Body of pancreas (tissue), 4 donors: Measurements from ENCODE around the gene RASD1. TPM values are rescaled to one million over a fixed set of nuclear protein-coding genes. Genes with fewer than 3 reads are reported as not detected.

ENCODE experiments used
- ATAC-seq: fragments of 150-250 bp; one replicate; pipeline ENCODE4 v1.9.1; 2016
- DNase-seq, 4 donors: peaks; one replicate each; pipeline ENCODE4 v3.0.0-alpha.2; 2019
- H3K27ac ChIP-seq, 4 donors: fragments of 200-600 bp; sonication (generic); 1 replicate in 3 of 4; 2 replicates in 1 of 4; pipeline versions ENCODE4 v1.5.1 to v1.6.1; 2016 to 2019; ENCODE audit warnings: mild to moderate bottlenecking in 1 of 4, mixed read lengths in 1 of 4, moderate library complexity in 1 of 4
- H3K27me3 ChIP-seq, 2 donors: fragments of 200-600 bp; sonication (generic); one replicate each; pipeline ENCODE4 v1.6.0; 2016; ENCODE audit warnings: mild to moderate bottlenecking in 1 of 2
- H3K36me3 ChIP-seq, 2 donors: fragments of 200-600 bp; sonication (generic); replicated peaks in 1 of 2; 2 replicates each; pipeline ENCODE4 v1.5.1; 2016; ENCODE audit warnings: low read depth in 2 of 2; ENCODE audit not compliant: insufficient read depth in 1 of 2
- H3K4me1 ChIP-seq: fragments of 200-600 bp; sonication (generic); one replicate; pipeline ENCODE4 v1.6.0; 2016
- H3K4me3 ChIP-seq, 2 donors: fragments of 200-600 bp; sonication (generic); 1 replicate in 1 of 2; 2 replicates in 1 of 2; pipeline ENCODE4 v1.5.1; 2016 to 2019
- H3K9me3 ChIP-seq, 3 donors: fragments of 200-600 bp; sonication (generic); 1 replicate in 2 of 3; 2 replicates in 1 of 3; pipeline ENCODE4 v1.5.1; 2016
- POLR2A ChIP-seq, 3 donors: fragments of 450-650 bp; IDR thresholded peaks; one replicate each; pipeline ENCODE4 v1.6.1; 2016; ENCODE audit warnings: antibody characterized with exemption in 3 of 3, mild to moderate bottlenecking in 2 of 3
- WGBS, 2 donors: methylation state at CpG; one replicate each; pipeline ENCODE4 v1.1.5; 2017; 5-methylcytosine and 5-hydroxymethylcytosine counted together
- intact Hi-C: fragments of 100-400 bp; cut with DNase I; formaldehyde crosslinking; loops from one replicate; pipeline ENCODE4 v1.15.1; 2023
- total RNA-seq, 2 donors: library from RNA; depleted of rRNA; stranded (reverse); fragments of >200 nt; gene quantifications; one replicate each; pipeline ENCODE4 v1.1.0, GENCODE V29; 2016
- TF ChIP-seq, protein P1 (sequence below), 7 experiments: fragments of 450-650 bp in 4 of 7; fragments of 200-600 bp in 3 of 7; sonication (generic) in 3 of 7; IDR thresholded peaks; one replicate each; pipeline ENCODE4 v1.5.1; 2016 to 2019; ENCODE audit warnings: antibody characterized with exemption in 7 of 7

RASD1 gene
- total RNA-seq, 2 donors from 2014 or later: 17.6 to 58.0 TPM

DNA sequence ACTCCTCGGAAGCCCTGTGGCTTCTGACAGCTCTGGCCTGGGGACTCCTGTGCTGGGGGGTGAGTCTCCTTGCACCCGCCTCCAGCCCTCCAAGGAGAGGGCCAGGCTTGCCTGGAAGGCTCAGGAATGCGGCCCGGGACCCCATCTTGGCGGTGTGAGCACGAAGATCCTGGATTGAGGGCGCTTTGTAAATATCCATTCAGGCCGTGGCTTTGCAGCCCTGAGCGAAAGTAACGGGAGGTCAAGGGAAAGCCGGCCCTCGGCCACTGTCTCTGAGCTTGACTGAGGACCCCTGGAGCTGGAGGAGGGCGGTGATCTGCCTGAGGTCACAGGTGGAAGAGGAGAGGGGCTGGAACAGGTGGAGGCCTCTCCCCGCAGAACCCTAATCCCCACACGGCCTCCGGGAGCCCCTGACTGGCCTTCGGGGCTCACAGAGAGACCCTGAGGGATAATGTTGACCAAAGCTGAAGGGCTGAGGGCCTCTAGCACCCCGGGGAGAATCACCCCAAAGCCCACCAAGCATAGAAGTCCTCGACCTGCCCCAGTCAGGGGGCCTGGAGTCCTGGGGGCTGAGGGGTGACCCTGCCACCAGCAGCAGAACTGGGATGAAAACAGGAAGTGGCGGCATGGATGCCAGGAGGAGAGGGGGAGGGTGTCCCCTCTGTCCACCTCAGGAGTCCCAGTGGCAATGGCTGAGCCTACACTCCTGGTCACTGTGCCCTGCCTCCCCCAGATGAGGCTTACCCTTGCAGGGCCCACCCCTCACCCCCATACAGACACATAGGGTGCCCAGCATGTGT is 8.3 kb upstream of the RASD1 start:
- no peak for DNase-seq
- Histone ChIP-seq H3K27ac (no peak overlapping the region), H3K4me1 (peaks cover 16% of the 10 kb centered on the region), H3K4me3 (no peak overlapping the region), H3K36me3 (no peaks in the 10 kb centered on the region), H3K9me3 (no peaks in the 10 kb centered on the region), H3K27me3 (no peaks in the 10 kb centered on the region)
- intact Hi-C loops: loop anchor here (5.0 kb wide), 2 partner anchors 53 to 152 kb away; no protein-coding TSS in a partner anchor
- WGBS, 2 donors: 80 to 81% methylated on average over 9 to 20 of the region's 20 CpGs
- no peak for TF ChIP-seq POLR2A (IDR thresholded peaks at IDR 0.05)
- TF ChIP-seq, protein P1, sequence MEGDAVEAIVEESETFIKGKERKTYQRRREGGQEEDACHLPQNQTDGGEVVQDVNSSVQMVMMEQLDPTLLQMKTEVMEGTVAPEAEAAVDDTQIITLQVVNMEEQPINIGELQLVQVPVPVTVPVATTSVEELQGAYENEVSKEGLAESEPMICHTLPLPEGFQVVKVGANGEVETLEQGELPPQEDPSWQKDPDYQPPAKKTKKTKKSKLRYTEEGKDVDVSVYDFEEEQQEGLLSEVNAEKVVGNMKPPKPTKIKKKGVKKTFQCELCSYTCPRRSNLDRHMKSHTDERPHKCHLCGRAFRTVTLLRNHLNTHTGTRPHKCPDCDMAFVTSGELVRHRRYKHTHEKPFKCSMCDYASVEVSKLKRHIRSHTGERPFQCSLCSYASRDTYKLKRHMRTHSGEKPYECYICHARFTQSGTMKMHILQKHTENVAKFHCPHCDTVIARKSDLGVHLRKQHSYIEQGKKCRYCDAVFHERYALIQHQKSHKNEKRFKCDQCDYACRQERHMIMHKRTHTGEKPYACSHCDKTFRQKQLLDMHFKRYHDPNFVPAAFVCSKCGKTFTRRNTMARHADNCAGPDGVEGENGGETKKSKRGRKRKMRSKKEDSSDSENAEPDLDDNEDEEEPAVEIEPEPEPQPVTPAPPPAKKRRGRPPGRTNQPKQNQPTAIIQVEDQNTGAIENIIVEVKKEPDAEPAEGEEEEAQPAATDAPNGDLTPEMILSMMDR (IDR thresholded peaks at IDR 0.05): no peak
- ATAC-seq: no peak

DNA sequence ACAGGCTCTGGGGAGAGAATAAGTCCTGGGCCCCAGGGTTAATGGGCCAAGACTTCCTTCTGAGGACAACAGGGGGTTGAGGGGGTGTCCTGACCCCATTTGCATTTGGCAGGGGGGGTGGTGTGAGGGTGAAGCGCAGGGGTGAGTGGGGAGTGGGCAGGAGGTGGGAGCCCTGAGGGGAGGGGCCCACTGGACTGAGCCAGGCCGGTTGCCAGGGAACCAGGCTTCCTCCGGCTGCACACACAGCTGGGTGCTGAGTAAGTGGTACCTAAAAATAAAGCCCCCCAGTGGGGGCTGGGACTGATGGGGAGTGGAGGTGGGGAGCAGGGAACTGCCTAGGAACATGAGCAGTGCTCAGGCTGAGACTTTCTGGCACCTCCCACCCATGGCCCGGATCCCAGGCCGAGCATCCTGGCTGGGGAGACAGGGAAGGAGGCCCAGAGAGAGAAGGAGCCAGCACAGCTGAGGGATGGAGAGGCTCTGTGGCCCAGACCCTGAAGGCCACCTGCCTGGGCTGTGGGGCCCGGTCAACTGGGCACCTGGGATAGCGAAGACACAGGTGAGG is 7.5 kb upstream of the RASD1 start:
- H3K36me3 ChIP-seq: no peaks in the 10 kb centered on the region
- ATAC-seq (no peak), DNase-seq (no peak)
- TF ChIP-seq, protein P1 (IDR thresholded peaks at IDR 0.05): no peak
- TF ChIP-seq POLR2A (IDR thresholded peaks at IDR 0.05): no peak
- H3K4me1 ChIP-seq: peaks cover 16% of the 10 kb centered on the region
- no peak overlapping the region for H3K4me3 ChIP-seq
- H3K9me3 ChIP-seq: no peaks in the 10 kb centered on the region
- WGBS, 2 donors: 64 to 68% methylated on average over 5 to 6 of the region's 7 CpGs
- intact Hi-C loops: loop anchor here (5.0 kb wide), 2 partner anchors 54 to 151 kb away; no protein-coding TSS in a partner anchor
- H3K27ac ChIP-seq: no peak overlapping the region
- H3K27me3 ChIP-seq: no peaks in the 10 kb centered on the region

DNA sequence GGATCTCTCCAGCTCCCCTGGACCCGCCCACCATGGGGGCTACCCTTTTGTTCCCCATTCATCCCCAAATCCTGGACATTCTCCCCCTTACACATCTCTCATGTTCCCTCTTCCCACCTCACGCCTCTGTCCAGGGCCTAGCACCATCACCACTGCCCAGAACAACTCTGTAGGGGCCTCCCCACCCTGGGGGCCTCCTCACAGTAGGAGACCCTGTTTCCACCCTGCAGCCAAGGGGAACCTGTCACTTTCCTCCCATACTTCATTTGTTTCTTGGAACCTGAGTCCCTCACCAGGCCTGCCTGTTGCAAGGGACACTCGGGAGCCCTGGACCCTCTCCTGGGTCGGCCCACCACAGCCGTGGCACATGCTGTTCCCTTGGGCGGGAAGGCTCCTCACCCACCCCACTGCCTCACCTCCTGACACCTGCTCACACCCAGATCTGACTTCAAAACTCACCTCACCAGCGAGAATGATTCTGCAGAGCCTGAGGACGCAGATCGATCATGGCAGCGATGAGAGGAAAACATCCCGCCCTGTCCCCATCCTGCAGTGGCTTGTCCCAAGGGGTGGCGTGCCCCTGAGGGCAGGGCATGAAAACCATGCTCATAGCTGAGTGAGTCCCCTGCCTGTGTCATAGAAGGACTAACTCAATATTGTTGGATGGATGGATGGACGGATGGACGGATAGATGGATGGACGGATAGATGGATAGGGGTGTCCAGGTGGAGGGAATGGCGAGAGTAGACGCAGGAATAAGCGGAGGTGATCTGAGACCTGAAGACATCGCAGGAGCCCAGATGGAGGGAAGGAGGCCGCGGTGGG is 6.8 kb upstream of the RASD1 start:
- TF ChIP-seq, protein P1 (IDR thresholded peaks at IDR 0.05): no peak
- no peak overlapping the region for H3K4me3 ChIP-seq
- no peaks in the 10 kb centered on the region for H3K9me3 ChIP-seq
- H3K36me3 ChIP-seq: no peaks in the 10 kb centered on the region
- H3K27me3 ChIP-seq: no peaks in the 10 kb centered on the region
- no peak for ATAC-seq
- no peak overlapping the region for H3K27ac ChIP-seq
- no peak for DNase-seq
- peaks cover 16% of the 10 kb centered on the region for H3K4me1 ChIP-seq
- intact Hi-C loops: loop anchor here (5.0 kb wide), 2 partner anchors 54 to 151 kb away; no protein-coding TSS in a partner anchor
- WGBS, 2 donors: 82 to 90% methylated on average over 19 to 21 of the region's 21 CpGs

DNA sequence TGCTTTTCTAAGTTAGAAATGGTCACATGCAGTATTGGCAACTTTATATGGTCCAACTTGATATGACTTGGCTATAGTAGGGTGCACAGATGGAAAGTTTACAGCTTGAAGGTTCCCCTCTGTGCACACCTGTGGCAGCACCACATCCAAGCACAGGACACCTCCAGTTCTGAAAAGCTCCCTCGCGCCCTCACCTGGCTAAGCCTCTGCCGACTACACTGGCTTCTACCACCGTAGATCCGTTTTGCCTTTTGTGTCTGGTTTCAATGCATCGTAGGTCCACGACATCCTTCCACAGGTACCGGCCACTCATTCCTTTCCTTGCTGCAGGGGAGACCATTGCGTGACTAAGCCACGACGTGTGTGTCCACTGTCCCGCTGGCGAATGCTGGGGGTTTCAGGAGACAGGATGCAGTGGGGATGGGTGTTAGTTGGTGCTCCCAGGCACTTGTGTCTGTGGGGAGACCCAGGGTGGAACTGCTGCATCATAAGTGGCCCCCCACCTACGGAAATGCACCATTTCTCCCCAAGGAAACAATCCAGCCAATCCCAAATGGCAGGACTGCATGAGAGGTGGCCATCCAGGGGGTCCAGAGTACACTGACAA is 4.9 kb upstream of the RASD1 start:
- Histone ChIP-seq H3K4me1 (peaks cover 12% of the 10 kb centered on the region), H3K36me3 (no peaks in the 10 kb centered on the region), H3K9me3 (no peaks in the 10 kb centered on the region), H3K27me3 (no peaks in the 10 kb centered on the region), H3K4me3 (no peak overlapping the region), H3K27ac (no peak overlapping the region)
- ATAC-seq (no peak), DNase-seq (peak in 1 of 4 donors; percentile 70)
- TF ChIP-seq, protein P1 (IDR thresholded peaks at IDR 0.05): peak in 1 of 7 experiments; percentile 41
- no peak for TF ChIP-seq POLR2A (IDR thresholded peaks at IDR 0.05)
- 64 to 65% methylated on average over 14 of the region's 14 CpGs for WGBS, 2 donors
- intact Hi-C loops: loop anchor here (5.0 kb wide), 2 partner anchors 56 to 149 kb away; no protein-coding TSS in a partner anchor
